T-helper 1 cell treated with Interleukin-12 subunit alpha and Interleukin-12 subunit beta and Interleukin-4 antibody, amounts not matched to agents 30 μg/mL and 1 μg/mL, for 36 hours (primary cell): ENCODE measurements around the gene FNIP2.
"Not testable (repeated sequence)": the region's sequence is repeated elsewhere in the genome, so short reads cannot be mapped to it uniquely, and the experiment has no call there.

Experiments used
- H3K27ac Mint-ChIP-seq: one replicate; pipeline ENCODE4 v1.8.0; 2021; ENCODE audit warnings: mild to moderate bottlenecking, mixed read lengths
- H3K27me3 Mint-ChIP-seq: one replicate; pipeline ENCODE4 v1.8.0; 2021; ENCODE audit warnings: low read depth, mixed read lengths
- H3K36me3 Mint-ChIP-seq: one replicate; pipeline ENCODE4 v1.8.0; 2021; ENCODE audit warnings: low read depth, mixed read lengths
- H3K4me1 Mint-ChIP-seq: one replicate; pipeline ENCODE4 v1.8.0; 2021; ENCODE audit warnings: low read depth, mixed read lengths
- H3K4me3 Mint-ChIP-seq: one replicate; pipeline ENCODE4 v1.8.0; 2021; ENCODE audit warnings: mild to moderate bottlenecking, moderate library complexity, mixed read lengths
- H3K9me3 Mint-ChIP-seq: one replicate; pipeline ENCODE4 v1.8.0; 2021; ENCODE audit warnings: mixed read lengths

Gene FNIP2

DNA sequence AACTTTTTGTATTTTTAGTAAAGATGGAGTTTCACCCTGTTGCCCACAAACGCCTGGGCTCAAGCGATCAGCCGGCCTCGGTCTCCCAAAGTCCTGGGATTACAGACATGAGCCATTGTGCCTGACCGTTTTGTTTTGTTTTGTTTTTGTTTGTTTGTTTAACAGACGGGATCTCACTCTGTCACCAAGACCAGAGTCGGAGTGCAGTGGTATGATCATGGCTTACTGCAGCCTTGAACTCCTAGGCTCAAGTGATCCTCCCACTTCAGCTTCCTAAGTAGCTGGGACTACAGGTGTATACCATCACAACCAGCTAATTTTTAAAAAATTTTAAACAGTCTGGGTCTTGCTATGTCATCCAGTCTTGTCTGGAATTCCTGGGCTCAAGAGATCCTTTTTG lies 53.5 kb downstream of the FNIP2 start:
- H3K36me3 Mint-ChIP-seq = peaks cover 1% of the 10 kb centered on the region
- H3K4me3 Mint-ChIP-seq = no peak overlapping the region
- peaks cover 75% of the 10 kb centered on the region for H3K4me1 Mint-ChIP-seq
- H3K9me3 Mint-ChIP-seq = no peaks in the 10 kb centered on the region
- no peaks in the 10 kb centered on the region for H3K27me3 Mint-ChIP-seq
- H3K27ac Mint-ChIP-seq = no peak overlapping the region

DNA sequence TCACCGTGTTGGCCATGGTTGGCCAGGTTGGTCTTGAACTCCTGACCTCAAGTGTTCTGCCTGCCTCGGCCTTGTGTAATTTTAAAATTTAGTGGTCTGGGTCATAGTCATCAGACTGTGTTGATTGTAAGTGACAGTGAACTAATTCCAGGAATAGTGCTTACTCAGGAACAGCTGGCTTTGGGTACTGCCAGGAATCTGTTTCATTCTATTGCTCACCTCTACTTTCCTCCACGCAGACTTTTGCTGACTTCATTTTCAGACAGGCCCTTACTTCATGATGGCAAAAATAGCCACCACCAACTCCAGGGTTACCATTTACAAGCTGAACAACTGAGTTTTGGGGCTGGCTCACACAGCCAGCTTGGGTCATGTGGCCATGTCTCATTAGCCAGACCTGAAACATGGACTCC lies 54.6 kb downstream of the FNIP2 start:
- H3K27ac Mint-ChIP-seq = peak overlapping the region; percentile 56
- peaks cover 1% of the 10 kb centered on the region for H3K36me3 Mint-ChIP-seq
- no peak overlapping the region for H3K4me3 Mint-ChIP-seq
- H3K9me3 Mint-ChIP-seq = no peaks in the 10 kb centered on the region
- H3K4me1 Mint-ChIP-seq = peaks cover 72% of the 10 kb centered on the region
- H3K27me3 Mint-ChIP-seq = no peaks in the 10 kb centered on the region

DNA sequence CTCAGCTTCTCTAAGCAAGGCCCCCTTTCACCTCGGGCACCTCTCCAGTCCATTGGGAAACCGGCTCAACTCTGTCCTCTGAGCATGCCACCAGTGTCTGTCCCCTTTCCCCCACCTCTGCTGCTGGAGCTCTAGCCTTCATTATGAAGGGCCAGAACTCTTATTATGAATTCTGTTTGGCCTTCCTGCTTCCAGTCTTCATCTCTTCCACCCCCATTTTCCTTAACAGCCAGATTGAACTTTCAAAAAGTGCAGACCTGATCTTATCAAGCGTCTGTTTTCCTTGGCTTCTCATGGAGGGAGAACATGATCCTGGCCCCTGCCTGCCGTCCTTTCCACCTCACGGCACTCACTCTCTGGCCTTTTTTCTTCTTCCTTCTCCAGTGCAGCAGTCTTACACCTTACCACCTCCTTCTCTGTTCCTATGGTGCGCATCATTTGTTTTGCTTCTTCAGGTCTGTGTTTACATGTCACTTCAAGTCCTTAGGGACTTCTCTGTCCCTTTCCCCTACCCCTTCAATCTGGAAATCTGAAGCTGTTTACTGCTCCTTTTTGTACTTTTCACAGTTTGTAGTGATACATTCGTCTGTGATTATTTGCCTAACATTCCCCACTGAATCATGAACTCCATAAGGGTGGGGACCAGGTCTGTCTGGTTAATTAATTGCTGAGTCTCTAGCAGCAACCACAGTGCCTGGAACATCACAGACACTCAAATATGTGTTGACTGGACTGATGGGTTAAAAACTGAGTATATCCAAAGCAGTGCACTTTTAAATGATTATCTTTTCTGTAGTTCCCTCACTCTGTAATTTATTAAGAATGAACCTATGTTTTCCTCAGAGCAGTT lies 55.8 kb downstream of the FNIP2 start:
- Mint-ChIP-seq H3K9me3 (no peaks in the 10 kb centered on the region), H3K27ac (peak overlapping the region; percentile 60), H3K36me3 (peaks cover 5% of the 10 kb centered on the region), H3K4me1 (peaks cover 70% of the 10 kb centered on the region), H3K4me3 (peak overlapping the region; percentile 70), H3K27me3 (no peaks in the 10 kb centered on the region)

DNA sequence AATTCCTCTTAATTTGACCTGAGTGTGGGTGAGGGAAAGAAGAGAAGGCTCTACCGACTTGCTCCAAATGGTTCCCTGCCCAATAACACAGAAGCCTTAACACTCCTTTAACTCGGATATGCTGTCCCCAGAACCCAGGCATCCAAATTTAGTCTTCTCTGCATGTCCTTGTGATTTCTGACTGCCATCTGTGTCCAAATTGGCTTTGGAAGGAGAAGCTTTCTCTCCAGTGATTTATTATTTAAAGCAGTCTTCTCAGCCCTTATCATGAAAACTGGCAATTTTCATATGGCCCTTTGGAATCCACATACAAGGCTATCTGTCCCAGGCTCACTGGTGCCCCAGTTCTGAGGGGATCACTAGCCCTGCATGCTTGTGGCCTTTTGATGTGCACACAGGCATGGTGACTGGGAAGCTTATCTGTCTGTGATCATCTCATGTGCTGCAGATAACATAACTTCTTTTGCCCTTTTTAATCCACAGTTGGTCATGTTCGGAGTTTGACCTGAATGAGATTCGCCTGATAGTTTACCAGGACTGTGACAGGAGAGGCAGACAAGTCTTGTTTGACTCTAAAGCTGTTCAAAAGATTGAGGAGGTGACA lies 56.7 kb downstream of the FNIP2 start:
- no peaks in the 10 kb centered on the region for H3K9me3 Mint-ChIP-seq
- peak overlapping the region; percentile 56 for H3K27ac Mint-ChIP-seq
- H3K27me3 Mint-ChIP-seq = no peaks in the 10 kb centered on the region
- peaks cover 62% of the 10 kb centered on the region for H3K4me1 Mint-ChIP-seq
- peaks cover 10% of the 10 kb centered on the region for H3K36me3 Mint-ChIP-seq
- peak overlapping the region; percentile 70 for H3K4me3 Mint-ChIP-seq

DNA sequence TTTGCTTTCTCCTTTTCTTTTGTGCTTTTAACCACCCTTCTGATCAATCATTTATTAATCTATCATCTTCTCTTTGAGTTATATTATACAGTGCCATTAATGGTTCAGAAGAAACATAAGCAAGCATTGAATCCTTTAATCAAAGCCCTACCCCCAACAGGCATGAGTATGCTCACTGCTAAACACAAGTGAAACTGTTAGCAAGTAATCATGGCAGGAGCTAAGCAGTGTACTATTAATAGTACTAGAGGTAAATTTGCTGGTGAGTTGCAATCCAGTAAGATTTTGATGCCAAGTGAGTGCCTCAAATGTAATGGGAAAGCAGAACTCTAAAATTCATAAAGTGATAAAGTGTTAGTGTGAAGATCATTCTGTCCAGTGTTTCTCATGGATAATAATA lies 57.2 kb downstream of the FNIP2 start:
- H3K9me3 Mint-ChIP-seq = no peaks in the 10 kb centered on the region
- H3K4me3 Mint-ChIP-seq = peak overlapping the region; percentile 70
- peaks cover 59% of the 10 kb centered on the region for H3K4me1 Mint-ChIP-seq
- no peaks in the 10 kb centered on the region for H3K27me3 Mint-ChIP-seq
- peaks cover 15% of the 10 kb centered on the region for H3K36me3 Mint-ChIP-seq
- peak overlapping the region; percentile 56 for H3K27ac Mint-ChIP-seq

DNA sequence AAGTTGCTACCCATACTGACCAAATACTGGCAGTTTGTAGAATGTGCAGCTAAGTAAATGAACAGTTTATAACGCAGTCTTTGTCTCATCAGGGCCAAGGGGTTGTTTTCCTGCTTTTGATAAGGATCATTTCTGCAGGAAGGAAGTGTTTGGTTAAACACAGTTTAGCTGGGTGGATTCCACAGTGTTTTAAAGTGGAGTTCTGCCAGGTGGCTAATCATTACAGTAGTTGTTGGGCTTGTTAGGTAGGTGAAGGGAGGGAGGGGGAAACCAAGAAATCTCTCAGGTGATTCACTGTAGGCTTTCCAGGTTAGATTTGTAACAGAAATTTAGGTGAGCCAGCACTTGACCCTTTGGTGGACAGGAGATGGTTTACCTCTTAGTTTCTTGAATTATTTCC lies 58.1 kb downstream of the FNIP2 start:
- Mint-ChIP-seq H3K4me1 (peaks cover 55% of the 10 kb centered on the region), H3K27ac (peak overlapping the region; percentile 56), H3K36me3 (peaks cover 16% of the 10 kb centered on the region), H3K4me3 (peak overlapping the region; percentile 70), H3K9me3 (no peaks in the 10 kb centered on the region), H3K27me3 (no peaks in the 10 kb centered on the region)

DNA sequence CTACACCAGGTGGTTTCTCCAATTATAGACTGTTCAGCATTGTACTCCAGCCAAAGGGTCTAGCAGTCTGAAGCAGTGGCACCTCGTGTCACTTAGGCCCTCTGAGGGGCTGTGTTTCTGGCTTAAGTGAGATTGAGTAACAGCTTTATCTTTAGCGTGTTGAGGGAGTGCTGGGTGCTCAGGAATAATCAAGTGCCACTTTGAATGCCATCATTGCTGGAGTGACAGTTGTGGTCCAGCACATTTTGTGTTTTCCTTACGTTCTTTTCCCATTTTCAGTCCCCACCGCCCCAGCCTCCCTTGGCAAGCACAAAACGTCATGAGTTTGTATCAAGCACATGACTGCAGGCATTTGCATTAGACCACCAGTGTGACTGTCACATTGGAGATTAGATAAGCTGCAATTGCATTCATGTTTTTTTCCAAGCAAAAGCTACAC lies 58.7 kb downstream of the FNIP2 start:
- Mint-ChIP-seq H3K36me3 (peaks cover 16% of the 10 kb centered on the region), H3K4me1 (peaks cover 55% of the 10 kb centered on the region), H3K27ac (peak overlapping the region; percentile 56), H3K4me3 (no peak overlapping the region), H3K9me3 (no peaks in the 10 kb centered on the region), H3K27me3 (no peaks in the 10 kb centered on the region)

DNA sequence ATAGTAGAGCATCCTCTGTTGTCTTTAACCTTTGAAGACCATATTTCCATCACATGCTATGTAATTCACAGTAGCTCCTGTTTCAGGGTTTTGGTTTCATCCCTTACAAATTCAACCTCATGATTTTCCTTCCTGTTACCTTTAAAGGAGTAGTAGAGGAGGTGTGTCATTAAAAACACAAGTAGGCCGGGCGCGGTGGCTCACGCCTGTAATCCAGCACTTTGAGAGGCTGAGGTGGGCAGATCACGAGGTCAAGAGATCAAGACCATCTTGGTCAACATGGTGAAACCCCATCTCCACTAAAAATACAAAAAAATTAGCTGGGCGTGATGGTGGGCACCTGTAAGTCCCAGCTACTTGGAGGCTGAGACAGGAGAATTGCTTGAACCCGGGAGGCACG lies 59.3 kb downstream of the FNIP2 start:
- not testable (repeated sequence) for H3K27me3 Mint-ChIP-seq, H3K9me3 Mint-ChIP-seq, H3K4me3 Mint-ChIP-seq, H3K27ac Mint-ChIP-seq
- Mint-ChIP-seq H3K4me1 (peaks cover 54% of the 10 kb centered on the region), H3K36me3 (peaks cover 16% of the 10 kb centered on the region)

DNA sequence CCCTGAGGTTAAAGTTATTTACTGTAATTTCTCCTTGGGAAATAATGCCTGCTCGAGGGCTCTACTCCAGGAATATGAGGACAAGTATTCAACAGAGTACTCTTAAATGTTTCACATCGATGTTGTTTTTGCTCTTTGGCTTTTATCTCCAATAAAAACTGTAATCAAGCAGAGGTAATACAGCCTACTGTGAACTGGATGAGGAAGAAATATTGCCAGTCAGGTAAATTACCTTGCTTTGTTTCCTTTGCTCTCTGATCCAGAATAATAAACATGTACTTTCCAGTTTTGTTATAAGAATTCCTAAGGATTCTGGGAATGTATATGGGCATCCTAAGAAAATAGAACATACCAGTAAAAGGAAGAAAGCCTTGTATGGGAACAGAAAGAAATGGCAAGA lies 60.4 kb downstream of the FNIP2 start:
- Mint-ChIP-seq H3K36me3 (peaks cover 24% of the 10 kb centered on the region), H3K4me3 (no peak overlapping the region), H3K27ac (no peak overlapping the region), H3K4me1 (peaks cover 45% of the 10 kb centered on the region), H3K27me3 (no peaks in the 10 kb centered on the region), H3K9me3 (no peaks in the 10 kb centered on the region)

DNA sequence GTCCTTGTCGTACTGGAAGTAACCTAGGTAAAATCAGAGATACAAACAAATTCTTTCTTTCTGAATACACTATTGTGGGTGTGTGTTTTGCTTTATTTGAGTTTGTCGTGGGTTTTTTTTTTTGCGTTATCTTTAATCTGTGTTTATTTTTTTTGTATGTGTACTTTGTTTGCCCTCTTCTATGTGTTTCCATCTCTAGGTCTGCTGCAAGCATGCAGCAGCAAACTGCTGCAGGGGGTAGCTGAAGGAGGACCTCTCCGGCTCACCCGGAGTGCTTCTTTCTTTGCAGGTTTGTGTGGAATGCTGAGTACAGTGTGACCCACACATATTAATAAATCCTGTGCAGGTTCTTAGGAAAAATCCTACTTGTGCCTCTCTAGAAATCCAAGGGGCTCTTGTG lies 64.8 kb downstream of the FNIP2 start:
- Mint-ChIP-seq H3K36me3 (peaks cover 34% of the 10 kb centered on the region), H3K4me3 (no peak overlapping the region), H3K27me3 (no peaks in the 10 kb centered on the region), H3K9me3 (no peaks in the 10 kb centered on the region), H3K4me1 (peaks cover 15% of the 10 kb centered on the region), H3K27ac (no peak overlapping the region)

DNA sequence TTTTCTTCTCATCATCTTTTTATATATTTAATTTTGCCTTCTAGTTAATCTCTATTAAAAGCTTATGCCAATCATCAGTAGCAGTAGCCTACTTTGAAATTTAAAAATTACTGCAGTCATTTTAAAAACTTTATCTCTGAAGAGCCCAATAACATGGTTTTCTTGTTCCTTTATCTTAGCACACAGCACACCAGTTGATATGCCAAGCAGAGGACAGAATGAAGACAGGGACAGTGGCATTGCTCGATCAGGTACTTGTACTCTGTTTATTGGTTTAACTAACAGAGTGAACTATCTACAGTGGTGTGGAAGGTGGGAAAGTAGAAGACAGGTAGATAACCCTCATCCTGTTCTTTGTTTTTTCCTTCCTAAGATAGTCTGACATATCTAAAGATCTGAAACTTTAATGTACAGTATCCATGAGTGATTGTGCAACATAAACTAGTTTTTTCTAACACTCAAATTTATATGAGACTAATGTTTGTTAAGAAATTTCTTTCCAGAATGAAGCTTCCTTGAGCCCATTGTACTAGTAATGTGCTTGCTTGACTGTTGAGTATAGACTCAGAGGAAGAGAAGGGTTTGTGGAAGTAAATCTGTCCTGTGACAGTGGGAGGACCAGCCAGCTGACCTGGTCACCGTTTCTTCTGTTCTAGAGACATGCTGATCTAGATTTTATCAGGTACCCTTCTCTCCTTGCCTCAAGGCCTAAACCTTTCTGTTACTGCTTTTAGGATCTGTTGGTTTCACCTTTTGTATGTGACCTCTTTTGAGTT lies 66.6 kb downstream of the FNIP2 start:
- Mint-ChIP-seq H3K4me1 (peaks cover 16% of the 10 kb centered on the region), H3K36me3 (peaks cover 37% of the 10 kb centered on the region), H3K4me3 (no peak overlapping the region)

DNA sequence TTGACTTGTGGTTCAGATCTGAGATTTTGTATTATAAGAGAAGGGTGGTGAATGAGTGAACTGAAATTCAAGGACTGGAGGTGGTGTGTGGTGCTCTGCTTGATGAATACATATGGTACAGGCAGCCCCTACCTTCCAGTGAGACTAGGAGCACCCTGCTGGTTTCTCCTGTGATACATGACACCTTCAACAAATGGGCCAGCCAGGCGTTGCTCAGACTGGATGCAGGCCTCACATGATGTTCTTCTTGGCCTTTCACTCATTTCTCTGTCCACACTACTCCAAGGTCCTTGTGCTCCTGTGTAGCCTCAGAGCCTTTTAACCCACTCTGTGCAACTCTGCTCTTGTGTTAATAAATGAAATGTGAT lies 67.2 kb downstream of the FNIP2 start:
- no peak overlapping the region for H3K27ac Mint-ChIP-seq
- H3K4me1 Mint-ChIP-seq = peaks cover 15% of the 10 kb centered on the region
- no peaks in the 10 kb centered on the region for H3K27me3 Mint-ChIP-seq
- no peaks in the 10 kb centered on the region for H3K9me3 Mint-ChIP-seq
- peaks cover 32% of the 10 kb centered on the region for H3K36me3 Mint-ChIP-seq
- no peak overlapping the region for H3K4me3 Mint-ChIP-seq

More for the DNA sequence above, 66.6 kb downstream of the FNIP2 start:
- Mint-ChIP-seq H3K9me3 (no peaks in the 10 kb centered on the region), H3K27ac (no peak overlapping the region), H3K27me3 (no peaks in the 10 kb centered on the region)

DNA sequence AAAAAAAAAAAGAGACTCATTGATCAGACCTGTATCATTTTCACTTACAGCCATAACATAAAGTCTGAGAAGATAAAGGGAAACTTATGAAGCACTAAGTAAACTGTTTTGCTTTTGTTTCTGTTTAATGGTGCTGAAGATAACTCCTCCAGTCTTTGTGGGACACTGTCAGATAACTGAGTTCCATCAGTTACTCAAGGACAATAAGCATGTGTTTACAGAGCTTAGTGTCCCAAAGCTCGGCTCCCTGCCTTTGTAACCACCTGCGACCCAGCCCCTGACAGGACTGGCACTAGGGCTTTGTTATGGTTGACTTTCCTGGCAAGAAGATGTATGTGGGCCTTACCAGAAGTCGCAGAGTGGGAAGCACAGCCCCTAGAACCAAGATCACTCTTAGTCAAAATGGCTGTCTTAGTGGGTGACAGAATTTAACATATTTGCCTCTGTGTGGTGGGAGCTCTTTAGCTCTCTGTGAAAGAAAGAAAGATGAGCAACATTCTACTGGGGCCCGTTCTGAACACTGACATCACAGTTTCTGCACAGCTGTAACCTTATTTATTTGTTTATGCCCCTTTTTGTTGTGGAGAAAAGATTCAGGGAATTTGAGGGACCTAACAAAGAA lies 68.1 kb downstream of the FNIP2 start:
- Mint-ChIP-seq H3K27me3 (no peaks in the 10 kb centered on the region), H3K27ac (no peak overlapping the region), H3K9me3 (no peaks in the 10 kb centered on the region), H3K4me1 (peaks cover 14% of the 10 kb centered on the region), H3K4me3 (no peak overlapping the region), H3K36me3 (peaks cover 34% of the 10 kb centered on the region)

DNA sequence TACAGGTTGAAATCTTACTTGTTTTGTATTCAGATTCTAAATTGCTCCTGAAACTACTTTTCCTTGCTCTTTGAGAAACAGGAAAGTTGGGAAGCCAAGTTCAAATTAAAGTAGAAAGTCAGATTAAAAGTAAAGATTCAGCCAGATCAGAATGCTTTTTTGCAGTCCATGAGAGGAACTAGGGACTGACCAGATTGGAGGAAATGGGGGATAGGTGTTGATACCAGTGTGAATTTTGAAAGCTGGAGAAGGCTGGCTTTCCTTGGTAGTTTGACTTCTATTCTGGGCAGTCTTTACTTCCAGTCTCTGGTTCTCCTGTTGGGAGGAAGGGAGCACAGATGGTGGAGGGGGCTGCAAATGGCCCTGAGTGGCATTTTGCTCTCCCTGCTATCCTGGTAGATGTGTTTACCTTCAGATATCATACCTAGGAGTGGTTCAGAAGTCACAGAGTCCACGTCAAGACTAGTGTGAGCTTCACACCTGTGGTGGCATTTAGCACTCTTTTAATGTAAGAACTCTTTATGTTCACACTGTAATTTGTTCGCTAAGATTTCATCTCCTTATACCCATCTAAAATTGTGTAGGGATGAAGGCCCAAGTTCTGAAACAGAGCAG lies 68.8 kb downstream of the FNIP2 start:
- no peak overlapping the region for H3K27ac Mint-ChIP-seq
- H3K27me3 Mint-ChIP-seq = no peaks in the 10 kb centered on the region
- H3K4me3 Mint-ChIP-seq = no peak overlapping the region
- peaks cover 34% of the 10 kb centered on the region for H3K36me3 Mint-ChIP-seq
- peaks cover 14% of the 10 kb centered on the region for H3K4me1 Mint-ChIP-seq
- no peaks in the 10 kb centered on the region for H3K9me3 Mint-ChIP-seq
